GM19468 (cell line): Measurements from ENCODE around the gene ATG14.

Experiments
- ATAC-seq: cut with Tn5 transposase; IDR thresholded peaks from one replicate; pipeline ENCODE4 v1.9.1; 2021; ENCODE audit warnings: mild to moderate bottlenecking, moderate library complexity, moderate number of reproducible peaks; ENCODE audit not compliant: unreplicated experiment; ENCODE audit errors: extremely low read depth

Gene ATG14

DNA sequence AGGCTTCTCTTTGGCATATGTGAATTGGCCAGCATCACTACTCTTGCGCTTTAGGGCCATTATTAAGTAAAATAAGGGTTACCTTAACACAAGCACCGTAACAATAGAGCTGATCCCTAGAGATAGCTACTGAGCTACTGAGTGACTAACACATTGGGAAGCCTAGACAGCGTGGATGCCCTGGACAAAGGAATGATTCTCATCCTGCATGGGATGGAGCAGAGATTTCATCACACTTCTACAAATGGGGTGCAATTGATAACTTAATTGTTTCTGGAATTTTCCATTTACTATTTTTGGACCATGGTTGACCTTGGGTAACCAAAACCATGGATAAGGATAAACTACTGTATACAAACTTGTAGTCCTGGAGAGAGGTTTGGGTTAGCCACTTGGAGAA lies 83.3 kb downstream of the ATG14 start:
- ATAC-seq, result no peak

DNA sequence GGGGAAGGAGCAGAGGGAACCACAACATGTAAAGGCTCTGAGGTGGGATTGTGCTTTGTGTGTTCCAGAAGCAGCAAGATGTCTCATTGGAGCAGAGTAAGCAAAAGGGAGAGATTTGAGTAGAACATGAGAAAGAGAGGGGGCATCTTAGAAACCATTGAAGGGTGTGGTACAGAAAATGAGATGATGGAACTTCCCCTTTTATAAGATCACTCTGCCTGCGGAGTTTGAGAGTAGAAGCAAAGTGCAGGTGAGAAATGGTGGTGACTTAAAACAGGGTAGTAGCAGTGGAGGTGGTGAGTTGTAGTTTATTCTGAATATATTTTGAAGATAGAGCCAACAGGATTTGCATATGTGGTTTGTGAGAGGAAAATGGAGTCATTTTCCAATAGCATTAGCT lies 84.5 kb downstream of the ATG14 start:
- ATAC-seq, result no peak

DNA sequence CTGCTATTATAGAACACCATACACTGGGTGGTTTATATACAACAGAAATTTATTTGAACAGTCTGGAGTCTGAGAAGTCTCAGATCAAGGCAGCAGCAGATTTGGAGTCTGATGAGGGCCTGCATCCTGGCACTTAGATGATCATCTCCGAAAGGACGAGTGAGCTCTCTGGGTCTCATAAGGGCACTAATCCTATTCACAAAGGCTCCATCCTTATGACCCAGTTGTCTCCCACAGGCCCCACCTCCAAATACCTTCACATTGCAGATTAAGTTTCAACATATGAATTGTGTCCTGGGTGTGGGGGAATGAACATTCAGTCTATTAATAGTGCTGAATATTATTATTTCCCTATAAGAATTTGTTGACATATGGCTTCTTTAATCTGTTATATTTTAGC lies 86.8 kb downstream of the ATG14 start:
- ATAC-seq, result no peak

DNA sequence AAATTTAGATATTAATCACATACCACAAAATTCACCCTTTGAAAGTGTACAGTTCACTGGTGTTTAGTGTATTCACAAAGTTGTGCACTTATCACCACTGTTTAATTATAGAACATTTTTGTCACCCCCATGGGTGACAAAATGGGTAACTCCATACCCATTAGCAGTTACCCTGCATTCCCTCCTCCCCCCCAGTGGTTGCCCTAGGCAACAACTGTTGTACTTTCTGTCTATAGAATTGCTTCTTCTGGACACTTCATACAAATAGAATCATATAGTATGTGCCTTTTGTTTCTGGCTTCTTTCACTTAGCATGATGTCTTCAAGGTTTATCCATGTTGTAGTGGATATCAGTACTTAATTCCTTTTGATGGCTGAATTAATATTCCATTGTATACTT lies 87.7 kb downstream of the ATG14 start:
- ATAC-seq, result no peak

DNA sequence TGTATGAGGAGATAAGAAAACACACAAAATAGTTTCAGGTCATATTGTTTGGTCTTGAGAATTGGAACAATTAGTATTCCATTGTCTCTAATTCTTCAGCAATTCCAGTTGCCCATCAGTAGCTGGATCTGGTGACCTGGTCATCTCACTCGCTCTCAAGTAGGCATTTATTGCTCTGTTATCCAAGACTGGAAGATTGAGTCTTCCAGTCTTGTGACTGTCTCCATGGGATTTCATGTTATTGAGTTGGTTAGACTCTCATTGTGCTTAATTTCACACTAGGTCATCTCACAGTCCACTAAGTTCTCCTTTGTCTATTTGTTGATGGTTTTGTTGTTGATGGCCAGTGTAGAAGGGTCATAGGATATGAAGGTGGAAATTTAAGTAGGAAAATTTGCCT lies 92.9 kb downstream of the ATG14 start:
- ATAC-seq, result no peak

DNA sequence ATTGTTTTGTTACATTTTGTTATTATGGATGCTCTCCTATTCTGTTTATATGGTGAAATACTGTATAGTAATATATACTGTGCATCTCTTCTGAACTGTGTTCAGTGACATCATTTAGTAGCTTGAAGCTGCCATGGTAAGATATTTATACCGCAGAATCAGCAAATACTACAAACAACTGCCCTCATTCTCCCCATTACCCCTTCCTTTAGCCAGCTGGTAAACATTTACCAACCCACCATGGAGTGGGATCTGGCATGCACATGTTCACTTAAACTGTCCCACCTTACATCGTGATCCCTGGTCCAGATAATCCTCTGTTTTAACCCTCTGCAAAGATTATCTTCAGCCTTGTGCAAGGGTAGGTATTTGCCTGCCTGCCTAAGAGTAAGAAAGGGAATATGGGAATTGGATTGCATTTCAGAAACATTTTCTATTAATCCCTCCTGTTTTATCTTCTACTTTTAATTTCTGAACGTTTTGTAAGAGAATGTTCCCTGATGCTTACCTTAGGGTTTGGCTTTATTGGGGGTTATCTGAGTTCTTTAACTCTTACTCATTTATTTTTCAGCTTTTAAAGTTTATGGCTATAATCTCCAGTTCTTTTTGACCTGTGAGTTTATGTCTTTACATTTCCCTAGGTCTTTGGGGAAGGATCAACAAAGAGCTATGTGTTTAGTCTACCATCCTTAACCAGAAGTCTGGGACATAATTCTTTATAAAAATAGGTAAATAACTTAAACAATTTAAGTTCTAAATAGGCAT lies 93.9 kb downstream of the ATG14 start:
- no peak for ATAC-seq

DNA sequence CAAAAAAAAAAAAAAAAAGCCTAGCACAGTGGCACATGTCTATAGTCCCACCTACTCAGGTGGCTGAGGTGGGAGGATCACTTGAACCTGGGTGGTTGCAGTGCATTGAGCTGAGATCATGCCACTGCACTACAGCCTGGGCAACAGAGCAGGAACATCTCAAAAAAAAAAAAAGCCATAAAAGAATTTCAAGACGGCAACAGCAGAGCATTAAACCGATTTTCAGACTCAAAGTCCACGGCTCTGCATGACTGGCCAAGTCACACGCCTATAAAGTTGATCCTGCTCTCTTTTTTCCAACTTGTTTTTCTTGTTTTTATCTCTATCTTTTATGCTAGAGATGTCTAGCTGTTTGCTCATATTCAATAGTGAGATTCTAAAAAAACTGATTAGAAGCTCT lies 95.1 kb downstream of the ATG14 start:
- ATAC-seq, result no peak
